Measurements from ENCODE around the gene UNC93B1.

UNC93B1 gene, protein sequence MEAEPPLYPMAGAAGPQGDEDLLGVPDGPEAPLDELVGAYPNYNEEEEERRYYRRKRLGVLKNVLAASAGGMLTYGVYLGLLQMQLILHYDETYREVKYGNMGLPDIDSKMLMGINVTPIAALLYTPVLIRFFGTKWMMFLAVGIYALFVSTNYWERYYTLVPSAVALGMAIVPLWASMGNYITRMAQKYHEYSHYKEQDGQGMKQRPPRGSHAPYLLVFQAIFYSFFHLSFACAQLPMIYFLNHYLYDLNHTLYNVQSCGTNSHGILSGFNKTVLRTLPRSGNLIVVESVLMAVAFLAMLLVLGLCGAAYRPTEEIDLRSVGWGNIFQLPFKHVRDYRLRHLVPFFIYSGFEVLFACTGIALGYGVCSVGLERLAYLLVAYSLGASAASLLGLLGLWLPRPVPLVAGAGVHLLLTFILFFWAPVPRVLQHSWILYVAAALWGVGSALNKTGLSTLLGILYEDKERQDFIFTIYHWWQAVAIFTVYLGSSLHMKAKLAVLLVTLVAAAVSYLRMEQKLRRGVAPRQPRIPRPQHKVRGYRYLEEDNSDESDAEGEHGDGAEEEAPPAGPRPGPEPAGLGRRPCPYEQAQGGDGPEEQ

DNA sequence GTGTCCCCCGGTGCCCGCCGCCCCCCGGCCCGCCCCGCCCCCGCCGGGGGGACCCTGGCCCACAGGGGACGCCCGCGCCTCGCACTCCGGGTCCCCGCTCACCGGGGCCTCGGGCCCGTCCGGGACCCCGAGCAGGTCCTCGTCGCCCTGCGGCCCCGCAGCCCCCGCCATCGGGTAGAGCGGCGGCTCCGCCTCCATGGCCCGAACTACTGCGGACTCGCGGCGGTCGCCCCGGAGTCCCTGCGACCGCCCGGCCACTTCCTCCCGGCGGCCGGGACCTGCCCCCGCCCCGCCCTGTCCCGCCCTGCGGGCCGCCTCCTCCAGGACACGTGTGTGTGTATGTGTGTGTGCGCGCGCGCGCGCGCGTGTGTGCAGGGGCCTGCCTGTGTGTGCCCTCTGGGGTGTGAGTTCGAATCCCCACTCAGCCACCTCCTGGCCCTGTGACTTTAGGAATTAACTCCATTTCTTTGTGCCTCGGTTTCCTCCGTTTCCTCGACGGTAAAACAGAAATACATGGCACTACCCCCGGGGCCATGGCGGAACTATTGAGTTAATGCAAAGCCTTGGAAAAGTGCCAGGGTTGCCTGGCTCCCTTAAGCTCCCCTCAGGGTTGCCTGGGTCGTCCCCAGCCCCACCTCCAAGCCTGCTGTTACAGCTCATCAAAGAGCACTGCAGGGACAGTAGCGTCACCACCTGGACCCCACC, at the start of gene UNC93B1:
UNC93B1 (minus strand) TSS at position 252 of the 705 bp plus-strand sequence; CDS start at position 198, 54 bp downstream.
- peak; percentile 63 for DNase-seq (ENCODE audit: low spot score)

DNA sequence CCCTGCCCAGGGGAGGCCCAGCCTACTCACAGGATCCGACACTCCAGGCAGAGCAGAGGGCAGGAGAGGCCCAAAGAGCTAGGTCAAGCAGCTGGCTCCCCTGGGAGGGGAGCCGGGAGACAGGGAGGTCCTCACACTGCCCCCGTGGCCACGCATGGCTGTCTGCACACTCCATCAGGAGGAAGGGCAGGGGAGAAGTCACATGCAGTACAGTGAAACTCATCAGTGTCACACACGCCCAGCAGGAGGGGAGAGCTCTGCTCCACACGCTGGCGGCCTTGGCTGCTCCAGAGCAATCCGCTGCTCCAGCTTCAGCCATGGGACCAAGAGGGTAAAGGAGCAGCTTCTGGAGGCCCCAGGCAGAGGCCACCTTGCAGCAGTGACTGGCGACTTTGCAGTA, 49.2 kb upstream of the UNC93B1 start:
- DNase-seq (ENCODE audit: low spot score): no peak

DNA sequence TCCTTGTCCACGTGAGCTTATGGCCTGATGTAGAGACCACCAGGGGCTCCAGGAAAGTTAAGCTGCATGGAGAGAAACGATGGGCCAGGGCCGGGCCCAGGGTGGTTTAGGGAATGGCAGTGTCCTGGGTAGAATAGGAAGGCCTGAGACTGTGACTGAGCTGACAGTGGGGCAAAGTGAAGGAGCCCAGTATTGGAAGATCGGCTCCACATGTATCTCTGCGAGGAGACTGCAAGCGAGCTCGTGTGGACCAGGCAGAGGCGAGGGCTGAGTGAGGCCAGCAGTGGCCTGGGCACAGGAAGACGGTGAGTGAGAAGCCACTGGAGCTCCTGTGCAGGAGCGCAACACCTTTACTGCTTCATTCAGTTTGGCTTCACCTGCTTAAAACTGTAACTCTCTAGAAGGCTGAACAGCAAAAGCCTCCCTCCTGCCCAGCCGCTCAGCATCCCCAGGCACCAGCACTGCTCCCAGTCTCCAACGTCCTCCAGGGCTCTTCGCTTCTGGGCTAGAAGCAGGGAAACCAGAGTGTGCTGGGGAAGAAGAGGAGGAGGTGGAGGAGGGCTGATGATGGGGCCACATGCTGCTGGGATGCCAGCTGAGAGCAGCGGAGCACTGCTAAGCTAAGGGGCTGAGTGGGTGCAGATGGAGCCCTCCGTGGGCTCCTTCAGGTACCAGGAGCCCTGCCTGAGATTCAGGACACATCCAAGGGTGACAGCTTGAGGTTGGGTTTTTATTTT, 48.4 kb upstream of the UNC93B1 start:
- no peak for DNase-seq (ENCODE audit: low spot score)

DNA sequence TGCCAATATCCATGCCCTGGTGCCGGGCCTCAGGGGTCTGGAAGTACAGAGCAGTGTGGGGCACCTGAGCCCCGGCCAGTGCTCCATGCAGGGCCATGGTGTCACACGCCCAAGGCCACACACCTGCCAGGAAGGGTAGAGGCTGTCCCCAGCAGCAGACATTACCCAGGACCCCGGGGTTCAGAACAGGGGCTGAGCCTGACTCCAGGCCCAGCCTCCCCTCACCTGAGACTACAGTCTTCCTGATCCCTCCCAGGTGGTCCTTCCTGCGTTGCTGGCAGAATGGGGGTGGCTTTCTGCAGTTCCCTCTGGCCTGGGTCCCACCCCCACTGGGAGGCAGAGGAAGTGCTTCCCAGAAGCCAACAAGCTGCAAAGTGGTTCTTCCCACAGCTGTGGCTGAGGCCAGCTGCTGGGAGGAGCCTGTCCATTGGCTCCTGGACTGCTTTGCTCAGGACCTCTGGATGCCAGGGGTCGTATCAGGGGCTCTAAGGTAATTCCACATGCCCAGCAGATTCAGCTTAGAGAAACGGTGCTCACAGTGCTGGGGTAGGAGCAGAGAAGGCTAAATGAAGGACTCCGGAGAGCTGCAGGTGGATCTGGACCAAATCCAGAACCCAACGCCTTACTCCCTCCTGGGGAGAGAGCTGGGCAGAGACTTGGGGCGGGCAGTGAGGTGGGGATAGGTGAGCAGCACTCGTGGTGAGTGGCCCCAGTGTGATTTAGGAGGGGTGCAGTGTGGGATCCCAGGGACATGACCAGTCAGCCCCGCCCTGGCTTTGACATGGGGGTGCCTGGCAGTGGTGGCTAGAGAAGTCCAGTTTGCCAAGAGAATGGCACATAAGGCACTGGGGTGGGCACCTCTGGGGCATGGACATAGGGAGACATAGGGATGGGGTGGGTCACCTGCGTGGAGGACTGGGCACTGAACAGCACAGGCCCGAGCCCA, 47.6 kb upstream of the UNC93B1 start:
- no peak for DNase-seq (ENCODE audit: low spot score)

DNA sequence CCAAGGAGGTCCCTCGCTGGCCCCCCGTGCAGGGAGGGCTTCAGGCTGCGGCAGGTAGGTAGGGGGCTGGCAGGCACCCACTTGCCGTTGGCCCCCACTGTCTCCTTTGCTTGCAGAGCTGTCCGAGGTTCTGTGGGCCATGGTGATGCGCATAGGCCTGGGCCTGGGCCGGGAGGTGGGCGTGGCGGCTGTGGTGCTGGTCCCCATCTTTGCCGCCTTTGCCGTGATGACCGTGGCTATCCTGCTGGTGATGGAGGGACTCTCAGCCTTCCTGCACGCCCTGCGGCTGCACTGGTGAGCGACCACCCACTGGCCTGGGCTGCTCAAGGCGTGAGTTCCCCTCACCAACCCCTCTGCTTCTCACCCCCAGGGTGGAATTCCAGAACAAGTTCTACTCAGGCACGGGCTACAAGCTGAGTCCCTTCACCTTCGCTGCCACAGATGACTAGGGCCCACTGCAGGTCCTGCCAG, 46.5 kb upstream of the UNC93B1 start:
- DNase-seq (ENCODE audit: low spot score): no peak

DNA sequence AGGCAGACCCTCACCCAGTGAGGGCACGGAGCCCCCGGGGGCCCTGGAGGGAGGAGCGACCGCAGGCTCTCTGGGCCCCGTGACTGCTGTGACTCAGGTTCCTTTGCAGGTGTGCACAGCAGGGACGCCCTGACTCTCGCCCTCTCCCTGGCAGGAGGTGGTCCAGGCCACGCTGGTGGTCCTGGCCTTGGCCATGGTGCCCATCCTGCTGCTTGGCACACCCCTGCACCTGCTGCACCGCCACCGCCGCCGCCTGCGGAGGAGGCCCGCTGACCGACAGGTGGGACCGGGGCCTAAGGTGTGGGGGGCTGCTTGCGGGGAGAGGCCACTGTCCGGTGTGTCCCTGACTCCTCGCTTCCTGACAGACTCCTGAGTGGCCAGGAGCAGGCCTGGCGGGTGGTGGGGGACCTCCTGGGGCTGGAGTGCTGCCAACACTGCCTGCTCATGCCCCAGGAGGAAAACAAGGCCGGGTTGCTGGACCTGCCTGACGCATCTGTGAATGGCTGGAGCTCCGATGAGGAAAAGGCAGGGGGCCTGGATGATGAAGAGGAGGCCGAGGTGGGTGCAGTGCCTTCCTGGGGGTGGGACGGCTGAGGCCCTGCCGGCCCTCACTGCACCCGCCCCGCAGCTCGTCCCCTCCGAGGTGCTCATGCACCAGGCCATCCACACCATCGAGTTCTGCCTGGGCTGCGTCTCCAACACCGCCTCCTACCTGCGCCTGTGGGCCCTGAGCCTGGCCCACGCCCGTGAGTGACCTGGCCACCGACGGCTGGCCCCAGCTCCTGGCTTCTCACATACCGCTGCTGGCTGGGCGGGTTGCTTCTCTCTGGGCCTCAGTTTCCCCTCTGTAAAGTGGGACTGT, 45.8 kb upstream of the UNC93B1 start:
- DNase-seq (ENCODE audit: low spot score): no peak

DNA sequence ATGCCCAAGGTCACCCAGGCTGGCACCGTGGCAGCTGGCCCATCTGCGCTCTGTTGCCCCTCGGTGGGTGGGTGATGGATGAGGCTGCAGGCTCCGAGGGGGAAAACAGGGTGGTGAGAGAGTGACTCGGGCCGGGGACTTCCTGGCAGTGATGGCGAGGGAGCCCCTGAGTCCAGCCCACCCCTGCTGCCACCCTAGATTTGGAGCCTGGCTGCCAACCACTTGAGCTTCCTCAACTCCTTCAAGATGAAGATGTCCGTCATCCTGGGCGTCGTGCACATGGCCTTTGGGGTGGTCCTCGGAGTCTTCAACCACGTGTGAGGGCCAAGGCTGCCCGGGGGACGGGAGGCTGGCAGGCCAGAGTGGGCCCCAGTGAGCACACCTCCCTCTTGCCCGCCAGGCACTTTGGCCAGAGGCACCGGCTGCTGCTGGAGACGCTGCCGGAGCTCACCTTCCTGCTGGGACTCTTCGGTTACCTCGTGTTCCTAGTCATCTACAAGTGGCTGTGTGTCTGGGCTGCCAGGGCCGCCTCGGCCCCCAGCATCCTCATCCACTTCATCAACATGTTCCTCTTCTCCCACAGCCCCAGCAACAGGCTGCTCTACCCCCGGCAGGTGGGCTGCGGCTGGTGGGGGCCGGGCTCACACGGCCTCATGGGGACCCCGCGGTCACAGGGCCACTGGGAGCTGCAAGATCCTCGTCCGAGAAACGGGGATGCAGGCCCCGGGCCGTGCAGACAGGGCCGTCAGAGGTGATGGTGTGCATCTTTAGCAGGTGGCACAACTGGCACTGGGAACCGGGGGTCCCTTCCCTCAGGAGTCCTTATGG, 45.0 kb upstream of the UNC93B1 start:
- no peak for DNase-seq (ENCODE audit: low spot score)

DNA sequence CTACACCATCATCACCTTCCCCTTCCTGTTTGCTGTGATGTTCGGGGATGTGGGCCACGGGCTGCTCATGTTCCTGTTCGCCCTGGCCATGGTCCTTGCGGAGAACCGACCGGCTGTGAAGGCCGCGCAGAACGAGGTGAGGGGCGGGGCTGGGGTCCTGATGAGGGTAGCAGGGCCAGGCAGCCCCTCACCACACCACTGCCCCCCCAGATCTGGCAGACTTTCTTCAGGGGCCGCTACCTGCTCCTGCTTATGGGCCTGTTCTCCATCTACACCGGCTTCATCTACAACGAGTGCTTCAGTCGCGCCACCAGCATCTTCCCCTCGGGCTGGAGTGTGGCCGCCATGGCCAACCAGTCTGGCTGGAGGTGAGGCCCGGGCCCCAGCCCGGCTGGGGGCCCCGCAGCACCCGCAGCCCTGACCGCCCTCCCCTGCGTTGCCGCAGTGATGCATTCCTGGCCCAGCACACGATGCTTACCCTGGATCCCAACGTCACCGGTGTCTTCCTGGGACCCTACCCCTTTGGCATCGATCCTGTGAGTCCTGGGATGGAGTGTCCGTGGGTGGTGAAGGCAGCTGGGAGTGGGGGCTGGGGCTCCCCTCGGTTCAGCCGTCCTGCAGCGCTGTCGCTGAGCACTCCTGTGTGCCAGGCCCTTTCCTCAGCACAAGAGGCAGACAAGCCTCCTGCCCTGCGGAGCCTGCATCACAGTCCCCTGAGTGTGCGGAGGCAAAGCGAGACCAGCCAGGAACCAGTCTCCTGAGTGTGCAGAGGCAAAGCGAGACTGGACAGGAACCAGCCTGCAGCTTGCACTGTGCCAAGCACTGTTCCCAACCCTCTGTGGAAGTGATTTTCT, 43.8 kb upstream of the UNC93B1 start:
- no peak for DNase-seq (ENCODE audit: low spot score)

DNA sequence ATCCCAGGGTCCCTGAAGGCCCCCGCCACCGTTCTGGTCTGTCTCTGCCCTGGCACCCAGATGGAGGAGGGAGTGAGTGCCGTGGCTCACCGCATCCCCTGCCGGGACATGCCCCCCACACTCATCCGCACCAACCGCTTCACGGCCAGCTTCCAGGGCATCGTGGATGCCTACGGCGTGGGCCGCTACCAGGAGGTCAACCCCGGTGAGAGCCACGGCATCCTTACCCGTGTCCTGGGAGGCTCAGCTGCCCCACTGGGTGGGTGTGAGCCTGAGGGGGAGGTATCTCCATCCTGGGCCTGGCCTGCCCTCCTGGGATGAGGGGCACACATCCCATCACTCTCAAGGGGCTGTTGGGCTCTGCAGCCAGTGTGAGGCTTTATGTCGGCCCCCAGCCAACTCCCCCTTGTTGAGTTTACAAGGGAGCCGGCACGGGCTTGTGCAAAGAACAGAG, 41.0 kb upstream of the UNC93B1 start:
- DNase-seq (ENCODE audit: low spot score): no peak

DNA sequence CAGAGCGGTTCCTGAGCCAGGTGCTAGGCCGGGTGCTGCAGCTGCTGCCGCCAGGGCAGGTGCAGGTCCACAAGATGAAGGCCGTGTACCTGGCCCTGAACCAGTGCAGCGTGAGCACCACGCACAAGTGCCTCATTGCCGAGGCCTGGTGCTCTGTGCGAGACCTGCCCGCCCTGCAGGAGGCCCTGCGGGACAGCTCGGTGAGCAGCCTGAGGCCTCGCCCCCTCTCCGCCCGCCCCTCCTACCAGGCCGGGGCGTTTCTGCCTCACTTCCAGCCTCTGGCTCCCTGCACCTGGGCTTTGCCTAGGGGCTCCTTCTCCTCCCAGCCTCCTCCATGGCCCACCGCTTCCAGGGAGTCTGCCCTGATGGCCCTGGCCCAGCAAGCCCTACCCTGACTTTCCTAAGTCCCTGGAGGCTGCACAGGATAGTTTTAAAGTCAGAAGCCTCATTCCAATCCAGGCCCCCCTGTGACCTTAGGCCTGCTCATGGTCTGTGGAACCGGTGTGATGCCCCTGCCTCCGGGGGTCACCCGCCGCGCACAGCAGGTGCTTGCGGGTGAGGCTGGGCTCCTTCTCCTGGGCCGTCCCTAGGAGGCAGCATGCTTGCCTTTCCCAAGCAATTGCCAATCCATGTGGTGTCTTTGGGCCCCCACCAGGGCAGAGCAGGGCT, 40.4 kb upstream of the UNC93B1 start:
- DNase-seq (ENCODE audit: low spot score): no peak

DNA sequence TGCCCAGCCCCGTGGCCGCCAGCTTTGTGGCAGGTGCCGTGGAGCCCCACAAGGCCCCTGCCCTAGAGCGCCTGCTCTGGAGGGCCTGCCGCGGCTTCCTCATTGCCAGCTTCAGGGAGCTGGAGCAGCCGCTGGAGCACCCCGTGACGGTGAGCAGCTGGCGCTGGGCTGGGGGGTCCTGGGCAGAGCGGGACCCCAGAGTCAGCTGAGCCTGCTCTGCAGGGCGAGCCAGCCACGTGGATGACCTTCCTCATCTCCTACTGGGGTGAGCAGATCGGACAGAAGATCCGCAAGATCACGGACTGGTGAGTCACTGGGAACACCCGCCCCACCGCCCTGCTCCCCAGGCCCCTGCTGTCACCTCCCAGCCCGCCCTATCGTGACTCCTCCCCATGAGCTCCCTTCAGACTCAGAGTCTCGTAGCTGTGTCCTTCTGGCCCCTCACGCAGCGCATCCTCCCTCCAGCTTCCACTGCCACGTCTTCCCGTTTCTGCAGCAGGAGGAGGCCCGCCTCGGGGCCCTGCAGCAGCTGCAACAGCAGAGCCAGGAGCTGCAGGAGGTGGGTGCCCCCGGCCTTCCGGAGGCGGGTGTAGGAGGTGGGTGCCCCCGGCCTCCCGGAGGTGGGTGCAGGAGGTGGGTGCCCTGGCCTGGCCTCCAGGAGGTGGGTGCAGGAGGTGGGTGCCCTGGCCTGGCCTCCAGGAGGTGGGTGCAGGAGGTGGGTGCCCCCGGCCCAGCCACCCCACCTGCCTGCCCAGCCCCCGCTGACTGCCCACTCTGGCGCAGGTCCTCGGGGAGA, 39.6 kb upstream of the UNC93B1 start:
- no peak for DNase-seq (ENCODE audit: low spot score)

DNA sequence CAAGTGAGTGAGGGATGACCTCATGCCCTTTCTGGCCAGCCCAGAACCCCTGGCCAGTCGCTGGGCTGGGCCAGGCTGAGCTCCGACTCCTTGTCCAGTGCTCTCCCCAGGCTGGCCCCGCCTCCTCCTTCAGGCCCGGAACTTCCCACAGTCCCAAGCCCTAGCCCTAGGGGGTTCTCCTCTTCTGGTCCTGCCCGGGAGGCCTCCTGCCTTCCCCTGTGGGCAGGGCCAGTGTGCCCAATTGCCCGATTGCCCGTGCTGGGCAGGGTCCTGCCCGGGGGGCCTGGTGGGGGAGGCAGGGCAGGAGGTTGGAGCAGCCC, 39.1 kb upstream of the UNC93B1 start:
- DNase-seq (ENCODE audit: low spot score): no peak

DNA sequence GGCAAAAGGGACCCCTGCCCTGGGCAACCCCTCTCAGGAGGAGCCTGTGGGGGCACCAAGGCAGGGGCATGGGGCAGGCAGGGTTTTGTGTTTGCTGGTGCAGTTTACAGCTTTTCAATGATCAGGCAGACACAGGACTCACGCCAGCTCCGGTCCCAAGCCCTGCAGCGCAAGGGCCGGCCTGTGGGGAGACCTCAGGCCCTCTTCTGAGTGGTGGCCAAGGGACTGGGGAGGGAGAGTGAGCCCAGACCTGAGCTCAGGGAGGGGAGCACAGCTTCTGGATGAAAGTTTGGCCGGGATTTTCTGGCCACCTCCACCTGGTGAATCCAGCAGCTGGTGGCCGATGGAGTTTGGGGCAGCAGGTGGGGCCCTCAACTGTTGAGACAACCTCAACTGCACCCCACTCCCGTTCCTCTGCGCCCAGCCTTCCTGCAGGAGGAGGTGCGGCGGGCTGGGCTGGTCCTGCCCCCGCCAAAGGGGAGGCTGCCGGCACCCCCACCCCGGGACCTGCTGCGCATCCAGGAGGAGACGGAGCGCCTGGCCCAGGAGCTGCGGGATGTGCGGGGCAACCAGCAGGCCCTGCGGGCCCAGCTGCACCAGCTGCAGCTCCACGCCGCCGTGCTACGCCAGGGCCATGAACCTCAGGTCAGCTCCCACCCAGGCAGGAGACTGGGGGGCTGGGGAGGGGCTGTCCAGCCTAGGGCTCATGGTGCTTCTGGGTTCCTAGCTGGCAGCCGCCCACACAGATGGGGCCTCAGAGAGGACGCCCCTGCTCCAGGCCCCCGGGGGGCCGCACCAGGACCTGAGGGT, 38.5 kb upstream of the UNC93B1 start:
- DNase-seq (ENCODE audit: low spot score): no peak

DNA sequence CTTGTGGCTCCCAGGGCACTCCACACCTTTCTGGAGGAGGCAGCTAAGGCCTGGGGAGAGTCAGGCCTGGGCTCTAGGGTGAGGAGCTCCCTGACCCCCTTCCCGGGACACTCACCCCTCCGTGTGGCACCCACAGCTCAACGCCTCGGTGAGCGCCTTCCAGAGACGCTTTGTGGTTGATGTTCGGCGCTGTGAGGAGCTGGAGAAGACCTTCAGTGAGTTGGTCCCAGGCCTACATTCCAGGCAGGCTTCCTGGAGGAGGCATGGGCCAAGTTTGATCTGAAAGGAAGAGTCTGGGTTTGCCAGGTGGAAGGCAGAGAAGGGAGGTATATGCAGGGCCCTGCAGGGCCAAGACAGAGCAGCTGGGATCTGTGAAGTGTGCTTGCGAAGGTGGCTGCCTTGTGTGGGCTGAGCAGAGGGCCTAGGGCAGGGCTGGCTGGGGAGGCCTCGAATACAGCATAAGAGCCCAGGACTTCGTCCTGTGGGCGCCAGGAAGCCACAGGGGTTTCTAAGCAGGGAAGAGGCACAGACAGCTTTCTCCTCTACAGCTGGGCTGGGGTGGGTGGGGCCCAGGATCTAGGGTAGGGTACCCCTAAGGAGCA, 37.8 kb upstream of the UNC93B1 start:
- no peak for DNase-seq (ENCODE audit: low spot score)

DNA sequence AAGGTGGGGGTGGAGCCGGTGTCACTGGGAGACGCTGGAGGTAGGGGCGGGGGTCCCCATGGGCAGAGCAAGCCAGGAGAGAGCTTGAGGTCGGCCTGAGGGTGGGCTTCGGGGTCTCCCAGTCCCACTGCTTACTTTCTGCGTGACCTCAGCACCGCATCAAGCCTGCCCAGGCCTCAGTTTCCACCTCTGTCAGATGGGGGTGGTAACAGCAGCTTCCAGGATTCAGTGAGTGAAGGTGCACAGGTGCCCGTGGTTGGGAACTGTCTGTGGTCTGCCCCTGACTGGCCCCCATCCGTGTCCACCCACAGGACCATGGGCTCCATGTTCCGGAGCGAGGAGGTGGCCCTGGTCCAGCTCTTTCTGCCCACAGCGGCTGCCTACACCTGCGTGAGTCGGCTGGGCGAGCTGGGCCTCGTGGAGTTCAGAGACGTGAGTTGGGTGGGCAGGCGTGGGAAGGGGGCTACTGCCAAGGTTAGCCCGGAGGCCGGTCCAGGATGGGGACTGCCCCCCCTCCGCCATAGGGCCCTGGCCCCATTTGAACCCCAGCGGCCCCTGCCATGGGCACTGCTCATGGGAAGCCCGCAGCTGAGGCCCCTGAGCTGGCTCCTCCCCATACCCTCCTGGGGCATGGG, 37.2 kb upstream of the UNC93B1 start:
- no peak for DNase-seq (ENCODE audit: low spot score)

Data from COLO829 (cell line).